ENCODE data around the gene MXRA8. TPM values are rescaled to one million over a fixed set of nuclear protein-coding genes. Genes with fewer than 3 reads are reported as not detected.

MXRA8 gene
- total RNA-seq, 1 donor from 2014 or later = 24.3 TPM

DNA sequence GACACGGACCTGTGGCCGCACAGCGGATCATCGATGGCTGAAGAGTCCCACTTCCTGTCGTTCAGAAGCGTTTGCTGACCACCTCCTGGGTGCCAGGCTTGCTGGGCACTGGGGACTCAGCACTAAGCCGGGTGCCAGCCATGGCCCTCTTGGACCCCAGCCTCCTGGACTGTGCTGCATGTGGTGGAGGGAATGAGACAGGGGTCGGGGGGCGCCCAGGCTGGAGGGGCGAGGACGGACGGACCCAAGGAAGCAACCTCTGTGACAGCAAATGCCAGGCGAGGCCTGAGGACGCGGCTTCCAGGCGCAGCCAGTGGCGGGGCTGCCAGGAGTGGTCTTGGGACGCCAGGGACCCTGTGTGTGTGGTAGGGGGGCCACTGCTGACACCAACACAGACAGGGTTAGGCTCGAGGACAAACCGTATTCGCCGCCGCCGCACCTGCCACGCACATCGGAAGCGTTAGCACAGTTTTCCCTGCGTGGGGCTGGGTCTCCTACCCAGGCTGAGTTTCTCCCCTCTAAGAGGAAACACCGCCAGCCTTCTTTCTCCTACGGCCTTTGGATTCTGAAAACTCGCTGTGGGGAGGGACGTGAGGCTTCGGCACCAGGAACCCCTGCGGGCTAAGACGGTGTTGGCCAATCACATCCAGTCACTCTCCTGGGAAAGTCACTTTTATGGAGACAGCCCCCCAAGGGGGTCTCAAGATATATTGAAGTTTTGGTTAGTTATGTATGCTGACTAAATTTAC, 3.1 kb upstream of the MXRA8 start:
- no peaks in the 10 kb centered on the region for H3K36me3 Mint-ChIP-seq (ENCODE audit: insufficient read depth)
- H3K9me3 Mint-ChIP-seq (ENCODE audit: low read depth) = no peaks in the 10 kb centered on the region
- peaks cover 14% of the 10 kb centered on the region for H3K4me1 Mint-ChIP-seq (ENCODE audit: low read depth)
- peak; percentile 7 for DNase-seq (ENCODE audit: low spot score, unreplicated experiment)
- H3K4me3 Mint-ChIP-seq (ENCODE audit: low read depth) = no peak overlapping the region
- H3K27ac Mint-ChIP-seq = no peak overlapping the region
- TF ChIP-seq, protein P1, sequence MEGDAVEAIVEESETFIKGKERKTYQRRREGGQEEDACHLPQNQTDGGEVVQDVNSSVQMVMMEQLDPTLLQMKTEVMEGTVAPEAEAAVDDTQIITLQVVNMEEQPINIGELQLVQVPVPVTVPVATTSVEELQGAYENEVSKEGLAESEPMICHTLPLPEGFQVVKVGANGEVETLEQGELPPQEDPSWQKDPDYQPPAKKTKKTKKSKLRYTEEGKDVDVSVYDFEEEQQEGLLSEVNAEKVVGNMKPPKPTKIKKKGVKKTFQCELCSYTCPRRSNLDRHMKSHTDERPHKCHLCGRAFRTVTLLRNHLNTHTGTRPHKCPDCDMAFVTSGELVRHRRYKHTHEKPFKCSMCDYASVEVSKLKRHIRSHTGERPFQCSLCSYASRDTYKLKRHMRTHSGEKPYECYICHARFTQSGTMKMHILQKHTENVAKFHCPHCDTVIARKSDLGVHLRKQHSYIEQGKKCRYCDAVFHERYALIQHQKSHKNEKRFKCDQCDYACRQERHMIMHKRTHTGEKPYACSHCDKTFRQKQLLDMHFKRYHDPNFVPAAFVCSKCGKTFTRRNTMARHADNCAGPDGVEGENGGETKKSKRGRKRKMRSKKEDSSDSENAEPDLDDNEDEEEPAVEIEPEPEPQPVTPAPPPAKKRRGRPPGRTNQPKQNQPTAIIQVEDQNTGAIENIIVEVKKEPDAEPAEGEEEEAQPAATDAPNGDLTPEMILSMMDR (IDR thresholded peaks at IDR 0.05; ENCODE audit: unreplicated experiment) = no peak
- H3K27me3 Mint-ChIP-seq = peaks cover 10% of the 10 kb centered on the region

DNA sequence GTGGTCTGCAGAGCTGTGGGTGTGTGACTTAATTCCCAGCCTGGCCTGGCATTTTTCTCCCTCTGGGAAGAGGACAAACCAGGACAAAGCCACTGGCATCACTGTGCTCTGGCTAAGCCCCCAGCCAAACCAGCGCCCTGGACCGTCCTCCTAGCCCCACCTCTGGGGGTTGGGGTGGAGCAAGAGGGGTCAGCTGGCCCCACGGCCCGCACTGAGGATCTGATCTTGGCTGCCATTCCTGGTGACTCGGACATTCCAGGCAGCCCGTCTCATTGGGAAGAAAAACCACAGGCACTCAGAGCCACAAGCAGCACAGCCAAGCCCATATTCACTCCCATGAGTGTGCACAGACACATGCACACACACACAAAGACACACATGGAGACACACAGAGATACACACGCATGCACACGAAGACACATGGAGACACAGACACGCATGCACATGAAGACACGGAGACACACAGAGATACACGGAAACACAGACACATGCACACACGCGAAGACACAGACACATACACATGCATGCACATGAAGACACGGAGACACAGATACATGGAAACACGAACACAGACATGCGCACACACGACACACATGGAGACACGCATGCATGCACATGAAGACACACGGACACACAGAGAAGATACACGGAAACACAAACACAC, 2.3 kb upstream of the MXRA8 start:
- H3K27me3 Mint-ChIP-seq = peaks cover 10% of the 10 kb centered on the region
- H3K4me1 Mint-ChIP-seq (ENCODE audit: low read depth) = peaks cover 14% of the 10 kb centered on the region
- DNase-seq (ENCODE audit: low spot score, unreplicated experiment) = peak; percentile 8
- H3K4me3 Mint-ChIP-seq (ENCODE audit: low read depth) = no peak overlapping the region
- TF ChIP-seq, protein P1 (IDR thresholded peaks at IDR 0.05; ENCODE audit: unreplicated experiment) = no peak
- H3K36me3 Mint-ChIP-seq (ENCODE audit: insufficient read depth) = no peaks in the 10 kb centered on the region
- no peaks in the 10 kb centered on the region for H3K9me3 Mint-ChIP-seq (ENCODE audit: low read depth)
- H3K27ac Mint-ChIP-seq = peak overlapping the region; percentile 50

DNA sequence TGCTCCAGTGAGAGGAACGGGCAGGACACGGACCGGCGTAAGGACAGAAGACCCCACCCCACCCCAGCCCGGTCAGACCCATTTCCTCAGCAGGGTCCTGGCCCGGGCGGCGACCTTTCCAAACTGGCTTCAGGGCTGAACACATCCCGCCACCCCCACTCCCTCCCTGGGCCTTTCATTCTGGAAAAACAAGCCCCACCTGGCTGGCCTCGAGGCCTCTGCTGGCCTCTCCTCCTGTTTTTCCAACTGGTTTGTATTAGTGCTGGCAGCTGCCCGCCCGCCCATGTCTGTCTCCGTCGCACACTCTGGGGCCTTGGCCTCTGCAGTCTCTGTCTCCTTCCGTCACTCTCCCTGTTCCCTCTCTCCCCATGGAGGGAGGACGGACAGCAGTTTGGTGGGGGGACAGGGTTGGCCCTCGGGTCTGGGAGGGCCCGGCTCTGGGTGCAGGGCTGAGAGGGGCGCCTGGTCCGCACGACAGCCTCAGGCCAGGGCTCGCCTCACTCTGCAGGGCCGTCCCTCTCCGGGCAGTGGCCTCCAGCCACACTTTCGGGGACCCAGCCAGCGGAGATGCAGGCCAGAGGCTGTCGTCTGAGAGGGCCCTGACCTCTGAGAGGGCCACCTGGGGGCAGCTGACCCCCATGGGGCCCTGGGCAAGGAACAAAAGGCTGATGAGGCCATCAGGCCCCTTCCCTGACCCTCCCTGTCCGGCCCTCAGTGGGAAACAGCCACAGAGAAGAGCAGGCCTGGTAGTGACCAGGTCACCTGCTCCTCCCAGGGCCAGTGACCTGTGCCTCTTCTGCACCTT, 1.5 kb upstream of the MXRA8 start:
- Mint-ChIP-seq H3K4me1 (ENCODE audit: low read depth) (peaks cover 14% of the 10 kb centered on the region), H3K4me3 (ENCODE audit: low read depth) (no peak overlapping the region), H3K27ac (peak overlapping the region; percentile 29), H3K9me3 (ENCODE audit: low read depth) (no peaks in the 10 kb centered on the region), H3K27me3 (peaks cover 10% of the 10 kb centered on the region), H3K36me3 (ENCODE audit: insufficient read depth) (no peaks in the 10 kb centered on the region)
- peak; percentile 9 for DNase-seq (ENCODE audit: low spot score, unreplicated experiment)
- TF ChIP-seq, protein P1 (IDR thresholded peaks at IDR 0.05; ENCODE audit: unreplicated experiment) = no peak

DNA sequence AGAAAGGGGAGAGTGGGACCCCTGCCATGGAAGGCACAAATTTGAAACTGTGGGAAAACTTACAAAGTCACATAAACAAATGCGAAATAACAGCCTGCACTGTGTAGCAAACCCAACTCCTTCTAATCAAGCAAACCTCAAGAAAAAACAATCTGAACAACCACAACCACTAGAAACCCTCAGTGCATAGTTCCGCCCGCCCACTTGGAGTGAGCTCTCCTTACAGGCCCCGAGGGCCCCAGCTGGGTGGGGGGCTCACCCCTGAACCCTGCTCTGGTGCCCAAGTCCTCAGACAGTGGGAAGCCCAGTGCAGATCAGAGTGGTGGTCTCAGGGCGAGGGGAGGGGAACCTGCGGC, 931 bp upstream of the MXRA8 start:
- no peaks in the 10 kb centered on the region for H3K36me3 Mint-ChIP-seq (ENCODE audit: insufficient read depth)
- H3K27me3 Mint-ChIP-seq = peaks cover 10% of the 10 kb centered on the region
- H3K4me3 Mint-ChIP-seq (ENCODE audit: low read depth) = no peak overlapping the region
- DNase-seq (ENCODE audit: low spot score, unreplicated experiment) = peak; percentile 8
- H3K4me1 Mint-ChIP-seq (ENCODE audit: low read depth) = peaks cover 15% of the 10 kb centered on the region
- TF ChIP-seq, protein P1 (IDR thresholded peaks at IDR 0.05; ENCODE audit: unreplicated experiment) = no peak
- H3K27ac Mint-ChIP-seq = peak overlapping the region; percentile 16
- no peaks in the 10 kb centered on the region for H3K9me3 Mint-ChIP-seq (ENCODE audit: low read depth)

DNA sequence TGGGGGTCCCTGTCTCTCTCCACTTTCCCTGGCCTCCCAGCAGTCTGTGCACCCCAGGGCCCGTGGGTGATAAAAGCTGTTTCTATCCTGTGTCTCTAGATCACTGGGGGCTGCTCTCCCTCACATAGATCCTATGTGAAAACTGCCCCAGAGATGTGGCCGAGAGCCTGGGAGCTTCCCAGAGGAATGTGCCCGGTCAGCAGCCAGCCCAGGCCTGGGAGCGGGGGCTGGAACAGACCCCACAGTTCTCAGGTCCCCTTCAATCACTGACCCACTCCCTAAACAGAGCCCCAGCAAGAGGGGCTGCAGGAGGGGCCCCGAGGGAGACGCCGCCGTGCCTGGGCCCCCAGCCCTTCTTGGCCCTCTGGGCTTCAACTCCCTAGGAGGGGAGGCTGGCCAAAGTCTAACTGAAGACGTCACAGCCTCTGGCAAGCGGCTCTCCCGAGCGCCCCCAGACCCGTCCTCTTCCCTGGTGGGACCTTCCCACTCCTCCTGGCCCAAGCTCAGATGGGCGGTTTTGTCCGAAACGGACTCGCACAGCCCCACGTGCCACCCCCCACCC, 403 bp downstream of the MXRA8 start:
- no peak for DNase-seq (ENCODE audit: low spot score, unreplicated experiment)
- Mint-ChIP-seq H3K36me3 (ENCODE audit: insufficient read depth) (no peaks in the 10 kb centered on the region), H3K4me3 (ENCODE audit: low read depth) (peak overlapping the region; percentile 69), H3K9me3 (ENCODE audit: low read depth) (no peaks in the 10 kb centered on the region), H3K27me3 (peaks cover 18% of the 10 kb centered on the region), H3K4me1 (ENCODE audit: low read depth) (peaks cover 16% of the 10 kb centered on the region), H3K27ac (peak overlapping the region; percentile 92)
- TF ChIP-seq, protein P1 (IDR thresholded peaks at IDR 0.05; ENCODE audit: unreplicated experiment) = no peak

Measured in progenitor cell of endocrine pancreas (in vitro differentiated cells).